ENCODE measurements around the gene ZNF747.

GRCh38 chr16:30534368-30535105, at the start of gene ZNF747:
- TF ChIP-seq OSR1 (CRISPR knock-in tag; IDR thresholded peaks at IDR 0.05) (no peak), GLIS3 (CRISPR knock-in tag; IDR thresholded peaks at IDR 0.05) (no peak), ZFP30 (CRISPR knock-in tag; IDR thresholded peaks at IDR 0.05) (no peak), ISL1 (CRISPR knock-in tag; IDR thresholded peaks at IDR 0.05) (no peak), PATZ1 (CRISPR knock-in tag; IDR thresholded peaks at IDR 0.05; ENCODE audit: borderline replicate concordance) (no peak; the same call in 1 of the 2 replicates), SNAI2 (CRISPR knock-in tag; IDR thresholded peaks at IDR 0.05) (no peak), ESRRG (CRISPR knock-in tag; IDR thresholded peaks at IDR 0.05) (no peak), ZNF70 (CRISPR knock-in tag; IDR thresholded peaks at IDR 0.05) (no peak), RARB (CRISPR knock-in tag; IDR thresholded peaks at IDR 0.05) (no peak), CREB5 (CRISPR knock-in tag; IDR thresholded peaks at IDR 0.05; ENCODE audit: low read depth) (no peak)

Data from SK-N-SH treated with all-trans-retinoic acid at 6 μM for 48 hours (cell line).